GM21360 (cell line): ENCODE data around the gene STOX2.

Source experiments
- ATAC-seq: cut with Tn5 transposase; IDR thresholded peaks from one replicate; pipeline ENCODE4 v1.9.1; 2021; ENCODE audit warnings: mild to moderate bottlenecking, moderate library complexity; ENCODE audit not compliant: unreplicated experiment

Gene STOX2

DNA sequence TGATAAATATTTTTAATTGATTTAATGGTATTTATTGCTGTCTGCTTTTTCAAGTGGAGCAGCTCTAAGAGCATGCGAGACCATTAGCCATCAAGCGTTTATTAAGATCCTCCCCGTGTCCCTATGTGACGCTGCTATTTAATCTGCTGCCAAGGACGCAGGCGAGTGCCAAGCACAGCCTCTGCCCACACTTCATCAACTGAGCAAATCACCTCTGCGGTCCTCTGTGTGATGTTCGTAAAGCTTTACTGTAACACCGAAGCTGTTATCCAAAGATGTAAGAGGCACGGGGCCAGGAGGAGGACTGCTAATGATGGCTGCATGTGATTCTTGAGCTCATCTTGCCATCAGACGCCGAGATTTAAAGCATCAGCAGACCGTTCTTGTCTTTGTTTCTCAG, 79.5 kb downstream of the STOX2 start:
- ATAC-seq, result no peak

DNA sequence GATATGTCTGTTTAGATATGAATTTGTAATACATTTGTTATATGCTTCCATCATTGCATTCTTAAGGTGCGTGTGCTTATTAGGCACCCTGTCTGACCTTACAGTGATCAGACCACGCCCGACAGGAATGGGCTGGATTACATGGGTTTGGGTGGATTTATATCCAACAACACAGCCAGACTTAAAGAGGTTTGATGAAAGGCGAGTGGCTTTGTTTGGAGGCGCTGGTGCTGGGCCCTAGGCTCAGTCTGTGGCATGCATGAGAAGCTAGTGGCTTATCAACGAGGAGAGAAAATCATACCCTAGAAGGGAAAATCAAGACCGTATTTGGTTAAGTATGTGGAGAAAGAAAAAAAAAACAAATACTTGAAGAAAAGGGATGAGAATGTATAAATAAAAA, 80.7 kb downstream of the STOX2 start:
- ATAC-seq, result no peak

DNA sequence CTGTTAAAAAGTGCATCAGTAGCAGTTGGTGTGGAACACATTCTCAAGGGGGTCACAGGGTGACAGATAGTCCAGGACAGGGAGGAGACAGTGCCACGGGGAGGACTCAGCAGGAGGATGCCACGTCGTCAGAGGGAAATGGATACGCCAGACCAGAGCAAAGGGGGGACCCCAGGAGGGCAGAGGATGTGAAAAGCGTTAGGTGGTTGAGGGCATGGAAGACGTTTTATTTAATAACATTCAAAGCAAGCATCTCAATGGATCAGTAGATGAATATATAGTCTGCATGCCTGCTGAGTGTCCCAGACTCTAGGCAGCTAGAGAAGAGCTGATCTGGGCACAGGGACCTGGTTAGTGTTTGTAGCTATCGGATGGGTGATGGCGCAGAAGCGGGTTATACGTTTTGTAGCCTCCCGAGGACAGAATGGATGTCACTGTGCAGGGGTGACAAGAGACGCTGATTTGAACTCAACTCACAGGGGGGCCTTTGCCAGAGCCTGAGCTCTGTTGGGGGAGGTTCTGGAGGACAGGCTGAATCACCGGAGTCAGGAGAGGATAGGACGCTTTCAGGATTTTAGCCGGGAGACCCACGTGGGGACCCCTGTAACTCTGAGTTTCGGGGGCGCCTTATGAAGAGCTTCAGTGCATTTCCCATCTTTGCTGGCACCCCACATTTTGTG, 81.3 kb downstream of the STOX2 start:
- ATAC-seq, result no peak

DNA sequence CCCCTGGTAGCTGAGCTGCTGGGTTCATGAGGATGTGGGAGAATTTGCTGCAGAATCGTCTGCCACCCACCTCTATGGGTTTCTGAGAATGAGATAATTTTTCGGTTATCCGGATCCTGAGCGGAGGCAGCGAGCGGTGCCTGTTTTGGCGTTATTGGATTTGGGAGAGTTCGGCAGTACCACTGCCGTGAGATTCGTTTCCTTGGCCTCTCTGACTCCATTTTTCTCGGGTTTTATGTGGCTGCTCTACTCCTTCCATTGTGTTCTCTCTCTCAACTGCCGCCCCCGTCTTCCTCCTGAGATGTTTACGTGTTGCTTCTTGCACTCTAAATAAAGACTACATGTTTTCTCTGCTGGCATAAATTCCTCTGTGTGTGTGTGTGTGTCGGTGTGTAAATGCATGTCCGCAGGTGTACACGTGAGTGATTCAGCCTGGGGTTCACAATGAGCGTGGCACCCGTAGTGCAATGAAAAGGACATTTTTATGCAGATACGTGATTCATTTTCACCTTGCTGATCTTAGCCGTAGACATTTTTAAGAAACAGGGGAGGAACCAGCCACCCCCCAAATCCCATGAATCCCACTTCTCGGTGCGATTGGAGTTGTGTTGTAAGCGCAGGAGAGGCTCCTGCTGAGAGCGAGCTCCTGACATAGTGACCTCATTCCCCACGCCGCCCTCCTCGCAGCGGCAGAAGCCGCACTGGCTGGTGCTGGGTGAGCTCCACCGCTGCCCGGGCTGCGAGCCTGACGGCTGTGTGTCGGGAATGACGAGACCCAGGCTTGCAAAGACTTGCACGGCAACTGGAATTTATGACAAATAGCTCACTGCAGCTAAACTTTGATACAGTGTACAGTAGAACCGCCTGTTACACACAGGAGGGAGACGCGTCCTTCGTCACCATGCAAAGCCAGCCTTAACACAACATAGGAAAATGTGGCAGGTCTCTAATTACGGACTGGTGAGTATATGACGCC, 82.2 kb downstream of the STOX2 start:
- ATAC-seq, result no peak

DNA sequence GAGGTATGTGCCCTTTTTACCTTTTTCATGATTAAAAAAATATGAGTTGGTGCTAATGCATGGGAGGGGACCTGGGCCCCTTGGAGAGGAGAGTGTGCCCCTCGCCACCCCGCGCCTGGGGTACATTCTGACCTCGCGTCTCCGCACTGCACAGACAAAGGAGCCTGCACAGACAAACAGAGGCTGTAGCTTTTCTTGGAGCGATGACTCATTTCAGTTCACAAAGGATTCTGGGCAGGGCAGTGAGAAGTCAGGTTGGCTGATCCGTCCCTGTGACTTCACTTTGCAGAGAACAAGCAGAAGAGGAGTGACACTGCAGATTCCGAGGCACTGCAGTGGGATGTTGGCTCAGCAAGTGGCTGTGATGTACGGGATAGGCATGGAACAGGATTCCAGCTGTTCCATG, 82.9 kb downstream of the STOX2 start:
- no peak for ATAC-seq

DNA sequence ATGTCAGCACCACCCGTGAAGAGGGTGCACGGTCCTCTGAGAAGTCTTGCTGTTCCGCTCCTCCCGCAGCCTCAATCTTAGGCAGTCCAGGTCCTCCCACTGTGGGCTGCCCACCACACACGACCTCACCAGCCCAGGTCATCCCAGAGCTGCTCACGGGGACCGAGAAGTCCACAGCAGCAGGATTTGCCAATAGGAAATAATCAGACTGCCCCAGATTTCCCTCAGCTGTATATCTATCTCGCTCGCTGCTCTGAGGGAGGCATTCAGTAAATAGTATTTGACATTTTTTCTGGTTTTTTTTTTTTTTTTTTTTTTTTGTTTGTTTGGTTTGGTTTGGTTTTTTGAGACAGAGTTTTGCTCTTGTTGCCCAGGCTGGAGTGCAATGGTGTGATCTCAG, 83.8 kb downstream of the STOX2 start:
- no peak for ATAC-seq

DNA sequence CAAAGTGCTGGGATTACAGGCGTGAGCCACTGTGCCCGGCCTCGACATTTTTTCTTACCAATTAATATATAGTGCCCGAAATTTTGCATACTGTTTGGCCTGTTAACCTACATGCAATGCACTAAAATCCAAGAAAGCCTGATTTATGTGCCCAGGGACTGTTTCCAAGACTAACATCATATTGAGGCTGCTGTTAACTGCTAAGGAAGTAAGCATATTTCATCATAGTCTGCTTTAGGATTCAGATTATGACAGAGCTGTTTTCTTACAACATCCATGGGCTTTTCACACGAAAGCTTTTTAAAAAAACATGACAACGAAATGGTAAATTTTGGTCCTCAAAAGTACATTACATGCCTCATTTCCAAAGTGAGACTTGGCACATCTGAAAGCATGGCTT, 84.4 kb downstream of the STOX2 start:
- no peak for ATAC-seq

DNA sequence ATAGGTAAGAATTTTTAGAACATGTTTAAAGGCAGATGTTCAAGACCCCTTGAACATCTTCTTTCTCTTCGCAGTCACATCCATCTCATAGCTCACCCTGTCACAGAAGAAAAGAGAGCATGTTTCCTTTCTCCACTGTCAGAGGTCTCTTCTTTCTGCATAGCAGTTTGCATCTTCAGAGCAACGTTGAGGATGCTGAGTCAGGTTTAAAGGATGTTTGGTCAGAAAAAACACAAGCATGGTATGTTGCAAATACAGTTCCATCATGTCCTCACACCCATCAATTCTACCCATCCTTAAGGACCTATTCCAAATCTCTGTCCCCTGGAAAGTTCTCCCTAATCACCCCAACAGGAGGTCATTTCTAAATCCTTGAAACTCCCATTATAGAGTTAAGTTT, 84.8 kb downstream of the STOX2 start:
- ATAC-seq, result no peak

DNA sequence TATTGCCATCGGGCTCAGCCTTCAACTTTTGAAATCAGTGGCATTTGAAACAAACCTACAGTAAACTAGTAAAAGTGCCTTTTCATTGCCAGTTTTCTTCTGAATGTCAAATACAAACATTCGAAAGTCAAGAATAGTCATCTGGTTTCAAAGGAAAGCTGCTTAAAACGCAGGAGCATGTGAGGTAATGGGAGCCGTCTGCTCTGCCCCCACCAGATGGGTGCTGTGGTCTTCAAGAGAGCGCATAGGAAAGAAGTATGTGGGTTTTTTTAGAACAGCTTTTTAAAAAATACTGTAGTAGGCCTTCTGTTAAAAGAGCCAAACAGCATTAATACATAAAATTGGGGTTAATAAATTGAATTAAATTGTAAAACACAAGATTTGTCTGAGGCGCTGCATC, 88.6 kb downstream of the STOX2 start:
- ATAC-seq, result no peak

DNA sequence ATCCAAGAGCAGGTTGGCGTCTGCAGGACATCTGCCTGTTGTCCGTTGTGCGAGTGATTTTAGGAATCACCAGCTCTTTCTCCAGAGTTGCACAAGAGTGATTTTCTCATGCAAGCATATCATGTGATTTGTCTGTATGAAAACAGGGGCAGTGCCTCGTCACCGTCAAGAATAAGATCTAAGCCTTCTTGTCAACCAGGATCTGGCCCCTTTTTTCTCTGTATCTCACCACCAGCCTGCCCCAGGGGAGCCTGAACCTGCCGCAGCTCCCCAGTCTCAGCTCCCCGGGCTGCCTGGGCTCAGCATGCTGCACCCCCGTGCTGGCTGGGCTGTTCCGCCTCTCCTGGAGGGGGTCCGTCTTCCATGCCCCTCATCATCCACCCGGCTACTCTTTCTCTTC, 90.5 kb downstream of the STOX2 start:
- ATAC-seq, result no peak

DNA sequence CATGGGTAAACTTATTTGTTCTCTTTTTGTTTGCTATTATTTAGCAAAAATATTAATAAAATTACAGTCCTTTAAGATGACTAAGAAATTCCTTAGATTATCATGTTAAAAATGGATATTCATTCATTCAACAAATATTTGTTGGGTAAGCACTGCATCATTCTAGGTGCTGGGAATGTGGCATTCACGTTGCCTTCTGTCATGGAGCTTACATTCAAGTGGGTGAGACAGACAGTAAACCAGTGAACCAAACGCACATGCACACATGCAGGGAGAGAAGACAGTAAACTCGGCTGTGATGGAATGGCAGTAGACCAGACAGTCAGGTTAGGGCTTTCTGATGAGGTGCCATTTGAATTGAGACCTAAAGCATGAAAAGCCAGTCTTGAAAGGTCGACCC, 91.8 kb downstream of the STOX2 start:
- no peak for ATAC-seq

DNA sequence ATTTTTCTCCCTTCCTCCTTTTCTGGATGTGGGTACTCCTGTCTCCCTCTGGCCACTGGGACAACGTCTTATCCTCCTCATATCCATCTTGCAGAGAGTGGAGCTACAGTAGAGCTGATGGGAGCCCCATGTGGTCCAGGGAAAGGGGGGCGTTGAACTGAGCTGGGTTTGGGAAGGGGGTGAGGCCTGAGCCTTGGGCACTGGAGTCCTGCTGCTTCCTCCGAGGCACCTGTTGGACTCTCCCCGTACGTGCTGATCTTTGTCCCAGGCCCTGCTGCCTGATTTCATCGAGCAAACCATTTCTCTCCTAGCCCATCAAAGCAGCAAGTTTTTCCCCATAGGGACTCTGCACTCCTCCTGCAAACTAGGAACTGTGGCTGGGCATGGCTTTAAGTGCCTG, 94.3 kb downstream of the STOX2 start:
- ATAC-seq, result no peak

DNA sequence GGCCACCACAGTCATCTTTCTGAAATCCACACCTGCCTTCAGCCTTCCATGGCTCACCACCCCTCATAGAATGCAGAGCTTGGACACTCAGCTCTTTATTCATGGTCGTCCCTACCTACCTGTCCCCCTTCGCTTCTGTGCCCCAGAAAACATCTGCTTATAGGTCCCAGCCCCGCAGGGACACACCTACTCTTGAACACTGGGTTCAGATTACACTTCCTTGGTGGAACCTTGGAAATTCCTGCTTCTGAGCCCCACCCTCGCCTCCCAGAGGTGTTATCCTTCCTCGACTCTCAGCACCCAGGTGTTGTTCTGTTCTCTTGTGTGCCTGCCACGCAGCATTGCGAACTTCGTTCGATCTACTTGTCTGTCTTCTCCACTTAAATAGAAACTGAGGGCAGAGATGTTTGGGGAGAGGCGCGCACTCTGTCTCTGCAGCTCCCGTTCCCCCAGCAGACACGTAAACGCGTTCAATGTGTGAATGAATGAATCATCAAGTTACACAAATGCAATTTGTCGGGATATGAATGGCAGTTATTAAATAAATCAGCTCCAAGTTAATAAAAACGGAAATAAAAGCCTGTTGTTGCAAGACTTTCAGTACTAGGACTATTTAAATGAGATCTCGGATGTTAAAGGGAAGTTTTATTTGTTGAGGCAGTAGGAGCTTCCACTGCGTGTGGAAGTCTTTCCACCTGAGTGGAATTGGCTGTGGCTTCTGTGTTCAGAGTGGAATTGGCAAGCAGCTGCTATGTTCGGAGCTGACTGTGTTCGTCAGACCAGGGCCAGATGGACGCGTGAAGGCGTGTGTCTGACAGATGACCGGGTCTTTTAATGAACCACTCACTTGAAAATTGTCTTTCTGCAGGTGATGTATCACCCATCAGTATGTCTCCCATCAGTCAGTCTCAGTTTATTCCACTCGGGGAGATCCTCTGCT, 95.6 kb downstream of the STOX2 start:
- ATAC-seq, result no peak

DNA sequence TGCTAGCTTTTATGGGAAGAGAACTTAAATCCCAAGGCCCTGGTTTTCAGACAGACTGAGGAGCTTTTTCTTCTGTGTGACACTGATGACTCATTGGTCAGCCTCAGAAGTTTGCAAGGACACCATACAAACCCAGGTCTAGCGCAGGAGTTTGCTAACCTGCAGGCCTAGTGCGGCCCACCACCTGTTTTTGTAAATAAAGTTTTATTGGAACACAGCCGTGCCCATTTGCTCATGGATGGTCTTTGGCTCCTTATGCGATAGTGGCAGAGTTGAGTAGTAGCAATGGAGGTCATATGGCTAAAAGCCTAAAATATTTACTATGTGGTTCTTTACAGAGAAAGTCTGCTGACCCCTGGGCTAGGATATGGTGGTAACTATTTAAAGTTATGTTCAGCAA, 98.3 kb downstream of the STOX2 start:
- no peak for ATAC-seq

DNA sequence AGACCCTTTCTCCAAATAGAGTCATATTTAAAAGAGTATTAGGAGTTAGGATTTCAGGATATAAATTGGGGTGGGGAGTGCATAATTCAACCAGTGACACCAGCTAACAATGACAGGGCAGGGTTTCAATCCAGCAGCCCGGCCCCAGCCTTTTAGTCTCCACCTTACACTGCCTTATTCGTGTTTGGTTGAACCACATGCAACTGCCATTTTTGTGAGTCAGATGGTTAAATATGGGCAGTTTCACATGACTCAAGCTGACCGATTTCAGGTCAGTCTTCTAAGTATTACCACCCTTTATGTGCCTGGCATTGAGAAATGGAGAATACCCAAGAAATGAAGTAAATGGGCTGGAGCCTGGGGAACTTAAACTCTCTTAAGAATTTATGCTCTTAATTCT, 102.8 kb downstream of the STOX2 start:
- ATAC-seq, result no peak

DNA sequence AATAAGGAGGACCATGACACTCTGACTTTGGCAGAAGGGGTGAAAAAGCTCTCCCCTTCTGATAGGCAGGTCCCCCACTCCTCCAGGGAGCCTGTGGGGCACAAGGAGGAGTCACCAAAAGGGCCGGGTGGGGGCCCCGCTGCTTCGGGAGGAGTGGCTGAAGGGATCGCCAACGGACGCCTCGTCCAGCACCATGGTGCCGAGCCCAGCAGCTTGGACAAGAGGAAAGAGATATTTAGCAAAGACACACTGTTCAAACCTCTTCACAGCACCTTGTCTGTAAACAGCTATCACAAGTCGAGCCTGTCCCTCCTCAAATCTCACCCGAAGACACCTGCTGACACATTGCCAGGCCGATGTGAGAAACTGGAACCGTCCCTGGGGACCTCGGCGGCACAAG, 105.6 kb downstream of the STOX2 start:
- ATAC-seq, result no peak

DNA sequence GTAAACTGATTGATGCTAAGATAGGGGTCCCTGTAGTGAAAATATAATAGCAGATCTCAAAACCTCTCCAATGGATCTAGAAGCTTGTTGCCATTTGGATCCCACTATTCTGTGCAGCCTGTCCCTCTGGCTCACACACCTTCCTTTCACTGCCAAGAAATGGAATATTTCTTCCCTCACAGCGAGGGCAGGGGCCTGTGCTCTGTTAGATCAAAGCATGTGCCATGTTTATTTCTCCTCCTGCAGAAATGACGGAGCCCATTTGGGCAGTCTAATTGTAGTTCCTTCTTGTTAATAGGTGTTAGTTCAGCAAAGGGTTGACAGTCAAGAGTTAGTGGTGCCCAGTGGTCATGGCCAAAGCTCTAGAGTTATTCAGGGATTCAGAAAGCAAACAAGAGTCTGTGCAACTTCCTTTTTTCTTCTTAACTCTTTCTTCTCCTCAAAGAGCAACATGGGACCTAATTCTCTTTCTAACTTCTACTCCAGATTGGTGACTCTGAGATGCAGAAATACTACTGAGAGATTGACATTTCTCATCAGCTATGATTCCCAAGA, 106.8 kb downstream of the STOX2 start:
- no peak for ATAC-seq

DNA sequence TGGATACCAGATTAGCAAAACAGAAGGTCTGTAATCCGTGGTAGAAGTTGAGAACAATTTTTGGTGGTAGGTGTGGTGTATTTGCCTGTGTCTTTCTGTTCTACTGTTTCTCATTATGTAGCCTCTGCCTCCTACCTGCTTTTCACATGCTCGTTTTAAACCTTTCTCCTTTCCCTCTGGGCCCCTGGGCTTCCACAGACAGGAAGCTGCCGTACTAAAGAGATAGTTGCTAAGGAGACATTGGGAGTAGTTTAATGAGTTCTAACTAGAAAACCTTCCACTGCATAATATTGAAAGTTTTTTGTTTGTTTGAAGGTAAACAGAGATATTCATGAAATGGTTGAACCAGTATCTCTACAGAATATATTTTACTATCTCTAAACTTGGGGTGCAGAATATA, 107.8 kb downstream of the STOX2 start:
- no peak for ATAC-seq

DNA sequence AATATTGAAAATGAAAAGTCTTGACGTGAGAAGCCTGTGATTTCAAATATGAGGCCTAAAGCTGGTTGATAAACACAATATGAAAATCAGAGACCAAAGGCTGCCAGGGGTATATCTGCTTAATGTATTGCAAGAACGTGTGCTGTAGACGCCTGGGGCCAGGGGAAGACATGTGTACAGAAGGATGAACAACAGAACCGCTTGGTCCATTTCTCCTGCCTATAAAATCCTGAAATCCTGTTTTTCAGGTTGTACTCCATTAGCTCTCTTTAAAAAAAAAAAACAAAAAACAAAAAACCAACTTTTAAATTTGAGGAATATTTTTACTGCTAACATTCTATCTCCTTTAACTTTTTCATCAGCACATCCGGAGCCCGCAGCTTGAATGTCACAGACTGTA, 109.2 kb downstream of the STOX2 start:
- ATAC-seq, result no peak

DNA sequence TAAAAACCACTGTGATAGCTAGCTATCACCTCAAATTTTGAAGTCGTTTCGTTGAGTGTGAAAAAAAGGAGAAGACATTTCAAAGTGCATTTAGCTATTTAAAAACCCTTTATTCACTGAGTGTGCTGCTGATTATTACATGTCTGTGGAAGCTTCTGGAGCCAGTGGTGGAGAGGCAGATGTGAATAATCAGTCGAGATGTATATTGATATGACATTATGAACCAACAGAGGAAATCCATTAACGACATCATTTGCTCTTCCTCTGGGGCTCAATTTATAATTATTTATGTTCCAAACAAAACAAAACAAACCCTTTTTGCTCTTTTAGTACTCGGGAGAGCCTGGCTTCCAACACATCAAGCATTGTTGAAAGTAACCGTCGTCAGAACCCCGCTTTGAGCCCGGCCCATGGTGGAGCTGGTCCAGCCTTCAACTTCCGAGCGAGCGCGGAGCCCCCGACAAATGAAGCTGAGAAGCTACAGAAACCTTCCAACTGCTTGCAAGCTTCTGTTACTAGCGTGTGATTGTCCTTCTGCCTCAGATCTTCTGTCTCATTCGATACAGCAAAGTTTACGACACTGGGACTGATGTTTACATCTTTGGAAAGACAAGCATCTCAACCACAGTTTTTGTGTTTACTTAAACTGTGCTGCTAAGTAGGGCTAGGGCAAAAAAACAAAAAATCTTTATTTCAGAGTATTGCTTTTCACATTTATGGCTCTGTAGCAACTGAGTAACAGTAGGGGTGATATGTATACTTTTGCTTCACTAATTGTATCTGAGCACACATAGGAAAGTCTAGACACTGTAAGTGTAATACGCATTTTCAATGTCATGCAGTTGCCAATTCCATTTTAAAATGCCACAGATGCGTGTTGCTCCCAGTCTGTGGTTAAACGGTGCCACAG, 111.9 kb downstream of the STOX2 start:
- ATAC-seq, result no peak
